ENCODE measurements around the gene GPR132.

- no peak for TF ChIP-seq POLR2A (IDR thresholded peaks at IDR 0.05)
- no peak for TF ChIP-seq POLR2AphosphoS5 (IDR thresholded peaks at IDR 0.05)
- TF ChIP-seq CTCF (IDR thresholded peaks at IDR 0.05) = no peak
Measured at GRCh38 chr14:105097794-105098127, 32.5 kb upstream of the GPR132 start.
